Posterior vena cava (tissue), 2 donors: ENCODE measurements around the gene SPATA20. TPM values are rescaled to one million over a fixed set of nuclear protein-coding genes. Genes with fewer than 3 reads are reported as not detected.

ENCODE experiments used
- DNase-seq: peaks from one replicate; pipeline ENCODE4 v3.0.0-alpha.2; 2020; ENCODE audit warnings: low spot score
- intact Hi-C, 2 donors: fragments of 100-400 bp; cut with DNase I; formaldehyde crosslinking; loops; one replicate each; pipeline versions ENCODE4 v1.14.1 to v1.14.2; 2022 to 2023
- long read RNA-seq, 2 donors: library from polyadenylated mRNA; unstranded; transcript quantifications; one replicate each; pipeline ENCODE4 v2.0.0, GENCODE V29; 2020 to 2021
- total RNA-seq, 2 donors: library from RNA; stranded (reverse); fragmentation: NEBNext Ultra II Directional; extraction: Animal tissue kit (Norgen Biotek cat#: 25700); gene quantifications; one replicate each; pipeline ENCODE4 v1.2.1, GENCODE V29; 2021
- donor health status: DM: yes; HTN: yes; CAD: no.
- donor health status: DM: yes; HTN: yes; CAD: no.

Gene SPATA20
- total RNA-seq = 10 to 100 TPM; 30.1 to 53.4 TPM
- long read RNA-seq, donor 1, transcript SPATA20-205 (17 exons, 2,734 nt) = major isoform, 13 of 42 reads
- long read RNA-seq, donor 1, transcript SPATA20-201 (17 exons, 2,719 nt) = minor isoform, 8 of 42 reads
- long read RNA-seq, donor 1, partial matches to known transcripts = 12 of 42 reads
- long read RNA-seq, donor 1, other reads (novel, unspliced or antisense) = 5 of 42 reads
- long read RNA-seq, donor 2, transcript SPATA20-201 (17 exons, 2,719 nt) = major isoform, 32 of 160 reads
- long read RNA-seq, donor 2, transcript SPATA20-205 (17 exons, 2,734 nt) = major isoform, 32 of 160 reads
- long read RNA-seq, donor 2, transcript SPATA20-202 (16 exons, 2,634 nt) = minor isoform, 23 of 160 reads
- long read RNA-seq, donor 2, partial matches to known transcripts = 41 of 160 reads
- long read RNA-seq, donor 2, other reads (novel, unspliced or antisense) = 32 of 160 reads

GRCh38 chr17:50547035-50547735 lies at the start of gene SPATA20:
Gene SPATA20, plus strand, starts transcription at chr17:50547174. Its CDS starts 35 bp downstream, at chr17:50547209.
- DNase-seq = peak; percentile 97
- intact Hi-C loops = loop anchor here in 1 of 2 donors (2.0 to 5.0 kb wide), 4 partner anchors 65 to 296 kb away; no protein-coding TSS in a partner anchor

GRCh38 chr17:50498021-50498874 lies 48.7 kb upstream of the SPATA20 start:
- peak; percentile 36 for DNase-seq
- intact Hi-C loops = no loop called here

- DNase-seq = no peak
- intact Hi-C loops = no loop called here
These were observed 47.7 kb upstream of the SPATA20 start for GRCh38 chr17:50499270-50499669.

GRCh38 chr17:50499721-50500120 lies 47.3 kb upstream of the SPATA20 start:
- DNase-seq = no peak
- intact Hi-C loops = no loop called here

- DNase-seq = peak; percentile 50
- intact Hi-C loops = no loop called here
These were observed 45.9 kb upstream of the SPATA20 start for GRCh38 chr17:50501054-50501453.

GRCh38 chr17:50502301-50502990 lies 44.5 kb upstream of the SPATA20 start:
- peak; percentile 67 for DNase-seq
- intact Hi-C loops = no loop called here

GRCh38 chr17:50505591-50506130 lies 41.3 kb upstream of the SPATA20 start:
- no peak for DNase-seq
- intact Hi-C loops = no loop called here

GRCh38 chr17:50506298-50506697 lies 40.7 kb upstream of the SPATA20 start:
- intact Hi-C loops = no loop called here
- no peak for DNase-seq

GRCh38 chr17:50507871-50508572 lies 39.0 kb upstream of the SPATA20 start, which contains the start of gene MYCBPAP:
Gene MYCBPAP, plus strand, starts transcription at chr17:50508439. Its CDS starts 236 bp downstream, at chr17:50508675.
- intact Hi-C loops = no loop called here
- DNase-seq = peak; percentile 93

- intact Hi-C loops = no loop called here
- DNase-seq = no peak
These were observed 38.2 kb upstream of the SPATA20 start for GRCh38 chr17:50508573-50509460.

- DNase-seq = no peak
- intact Hi-C loops = no loop called here
These were observed 35.9 kb upstream of the SPATA20 start for GRCh38 chr17:50511058-50511457.

GRCh38 chr17:50513495-50513894 lies 33.5 kb upstream of the SPATA20 start:
- no peak for DNase-seq
- intact Hi-C loops = no loop called here

- intact Hi-C loops = no loop called here
- DNase-seq = no peak
These were observed 32.6 kb upstream of the SPATA20 start for GRCh38 chr17:50514388-50514787.

GRCh38 chr17:50514936-50515702 lies 31.9 kb upstream of the SPATA20 start:
- no peak for DNase-seq
- intact Hi-C loops = no loop called here

GRCh38 chr17:50517011-50517410 lies 30.0 kb upstream of the SPATA20 start:
- intact Hi-C loops = no loop called here
- no peak for DNase-seq
